CD4-positive, alpha-beta T cell treated with Interleukin-4 for 4 hours (primary cell): Measurements from ENCODE around the gene SRD5A2.

ENCODE experiments used
- DNase-seq: peaks from one replicate; pipeline ENCODE4 v3.0.0-alpha.2; 2020

Gene SRD5A2

DNA sequence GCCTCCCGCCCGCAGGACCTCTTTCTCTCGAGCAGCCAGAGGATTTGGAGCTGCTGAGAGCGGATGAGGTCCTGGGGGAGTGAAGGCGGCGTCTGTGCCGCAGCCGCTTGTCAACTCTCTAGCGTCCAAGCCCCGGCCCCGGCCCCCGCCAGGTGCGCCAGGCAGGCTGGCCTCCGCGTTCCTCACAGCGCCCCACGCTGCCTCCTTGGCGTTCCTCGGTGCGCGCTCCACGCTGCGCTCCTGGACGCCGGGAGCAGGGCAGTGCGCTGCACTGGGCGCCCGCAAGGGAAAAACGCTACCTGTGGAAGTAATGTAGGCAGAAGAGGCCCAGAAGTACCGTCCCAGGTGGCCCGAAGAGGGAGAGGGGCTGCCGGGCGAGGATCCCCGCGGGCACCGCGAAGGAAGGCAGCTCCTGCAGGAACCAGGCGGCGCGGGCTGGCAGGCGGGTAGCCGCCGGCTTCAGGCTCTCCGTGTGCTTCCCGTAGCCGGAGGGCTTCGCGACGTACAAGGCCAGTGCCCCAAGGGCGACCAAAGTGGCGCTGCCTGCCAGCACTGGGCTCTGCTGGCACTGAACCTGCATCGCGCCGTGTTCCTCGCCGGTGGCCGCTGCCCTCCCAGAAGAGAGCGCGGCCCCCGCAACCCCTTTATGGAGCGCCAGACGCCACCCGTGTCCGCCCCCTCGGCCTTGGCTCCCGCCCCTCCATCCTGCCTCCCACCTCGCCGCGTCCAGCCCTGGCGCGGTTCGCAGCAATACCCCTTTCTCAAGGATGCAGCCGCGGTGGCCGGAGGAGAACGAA is at the start of gene SRD5A2:
SRD5A2 (minus strand) TSS at position 618 of the 797 bp plus-strand sequence; CDS start at position 580, 38 bp downstream.
- DNase-seq = no peak

GRCh38 chr2:31606509-31606908 is 25.8 kb upstream of the SRD5A2 start:
- no peak for DNase-seq

- no peak for DNase-seq
Observed at GRCh38 chr2:31598694-31599093, 18.0 kb upstream of the SRD5A2 start.

- DNase-seq = no peak
Observed at GRCh38 chr2:31586230-31586629, 5.5 kb upstream of the SRD5A2 start.

DNA sequence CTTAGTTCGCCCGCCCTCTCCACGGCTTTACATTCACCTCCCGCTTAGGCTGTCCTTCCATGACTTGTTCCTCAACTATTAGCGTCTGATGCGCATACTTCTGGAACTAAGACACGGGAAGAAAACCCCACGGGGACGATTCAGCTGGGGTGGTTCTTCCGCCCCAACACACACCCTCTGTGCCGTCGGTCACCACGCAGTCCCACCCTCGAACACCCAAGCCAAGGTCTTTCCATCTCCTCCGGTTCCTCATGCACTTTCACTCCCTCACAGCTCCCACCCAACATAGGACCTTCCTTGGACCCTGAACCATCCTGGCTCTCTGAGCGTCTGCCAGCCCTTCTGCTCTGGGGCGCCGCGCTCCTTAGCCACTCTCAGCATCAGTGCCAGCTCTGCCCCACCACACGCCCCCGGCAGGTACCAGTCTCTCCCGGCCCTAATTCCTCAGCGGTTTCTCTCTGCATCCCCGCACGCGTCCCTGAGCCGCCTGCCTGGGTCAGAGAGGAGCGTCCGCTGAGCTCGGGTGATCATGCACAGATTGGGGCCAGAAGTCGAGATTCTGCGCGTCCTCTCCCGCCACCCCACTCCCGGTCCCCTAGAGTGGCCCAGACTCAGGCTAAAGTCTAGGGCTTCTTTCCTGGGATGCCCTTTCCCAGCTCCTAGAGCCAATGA is 522 bp upstream of the SRD5A2 start:
- no peak for DNase-seq

- DNase-seq = no peak
Observed at GRCh38 chr2:31579996-31580320, 780 bp downstream of the SRD5A2 start.

- DNase-seq = no peak
Observed at GRCh38 chr2:31578316-31578715, 2.4 kb downstream of the SRD5A2 start.

DNA sequence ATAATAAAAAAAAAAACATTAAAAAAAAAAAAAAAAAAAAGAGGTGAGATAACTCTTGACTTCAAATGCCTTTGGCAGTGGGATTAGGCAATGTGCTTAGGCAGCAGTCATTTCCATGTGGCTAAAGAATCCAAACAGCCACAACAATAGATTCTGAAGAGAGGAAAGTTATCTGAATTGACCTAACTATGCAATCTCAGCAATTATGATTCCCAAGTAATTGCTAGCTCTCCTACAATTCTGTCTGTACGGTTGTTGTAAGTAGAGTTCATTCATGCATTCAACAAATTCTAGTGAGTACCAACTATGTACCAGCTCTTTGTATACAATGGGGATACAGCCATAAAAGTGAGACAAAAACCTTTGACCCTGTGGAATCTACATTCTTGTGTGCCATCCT is 3.6 kb downstream of the SRD5A2 start:
- DNase-seq = no peak

DNA sequence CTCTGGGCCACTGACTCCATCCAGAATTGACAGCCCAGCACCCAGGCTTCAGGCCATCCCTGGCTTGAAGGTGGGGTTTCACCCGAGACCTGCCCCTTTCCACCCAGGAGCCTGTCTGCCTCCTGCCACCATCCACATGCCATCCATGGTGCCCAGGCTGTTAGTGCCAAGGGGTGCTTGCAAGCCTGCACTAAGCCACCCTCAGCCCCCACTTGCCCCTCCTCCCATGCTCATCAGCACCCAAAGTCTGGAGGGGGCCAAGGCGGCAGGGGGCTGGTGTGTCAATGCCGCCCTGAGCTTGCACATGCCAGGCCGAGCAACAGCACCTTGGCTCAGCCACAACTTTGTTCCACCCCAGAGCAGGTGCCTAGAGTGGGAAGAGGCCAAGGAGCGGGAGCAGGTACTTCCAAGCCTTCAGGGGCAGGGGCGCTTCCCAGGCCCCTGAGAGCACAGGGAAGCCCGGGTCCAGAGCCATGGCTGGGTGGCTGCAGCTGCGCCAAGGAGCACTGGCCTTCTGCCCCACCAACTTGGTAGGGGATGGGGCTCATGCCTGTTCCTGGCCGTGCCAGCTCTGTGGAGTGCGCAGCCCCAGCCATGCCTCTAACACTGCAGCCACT is 12.0 kb downstream of the SRD5A2 start:
- no peak for DNase-seq

GRCh38 chr2:31567679-31568078 is 13.1 kb downstream of the SRD5A2 start:
- no peak for DNase-seq

GRCh38 chr2:31563273-31563839 is 17.4 kb downstream of the SRD5A2 start:
- no peak for DNase-seq

GRCh38 chr2:31561823-31562222 is 18.9 kb downstream of the SRD5A2 start:
- DNase-seq = no peak

DNA sequence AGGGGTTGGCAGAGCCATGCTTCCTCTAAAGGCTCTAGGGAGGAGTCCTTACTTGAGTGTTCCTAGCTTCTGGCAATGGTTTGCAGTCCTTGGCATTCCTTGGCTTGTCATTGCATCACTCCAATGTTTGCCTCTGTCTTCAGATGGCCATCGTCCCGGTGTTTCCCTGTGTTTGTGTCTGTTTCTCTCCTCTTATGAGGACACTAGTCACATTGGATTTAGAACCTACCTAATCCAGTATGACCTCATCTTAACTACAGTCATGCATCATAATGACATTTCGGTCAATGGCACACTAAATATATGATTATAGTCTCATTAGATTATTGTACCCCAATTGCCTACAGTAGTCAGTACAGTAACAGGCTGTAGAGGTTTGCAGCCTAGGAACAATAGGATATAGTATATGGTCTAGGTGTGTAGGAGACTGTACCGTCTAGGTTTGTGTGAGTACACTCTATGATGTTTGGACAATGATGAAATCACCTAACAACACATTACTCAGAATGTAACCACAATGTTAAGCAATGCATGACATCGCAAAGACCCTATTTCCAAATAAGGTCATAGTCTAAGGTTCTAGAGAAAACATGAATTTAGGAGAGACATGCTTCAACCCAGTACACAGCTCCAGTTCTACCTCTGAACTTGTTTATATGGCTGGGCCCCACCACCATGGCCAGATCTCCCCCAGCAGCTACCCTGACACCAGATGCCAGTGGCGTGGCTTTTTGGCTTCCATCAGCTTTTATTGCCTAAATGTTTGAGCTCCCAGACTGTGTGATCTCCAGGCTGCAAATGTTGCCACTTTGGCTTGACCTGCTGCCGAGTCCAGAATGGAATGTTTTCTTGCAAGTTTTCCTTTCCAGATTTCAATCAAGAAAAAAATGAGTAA is 22.1 kb downstream of the SRD5A2 start:
- DNase-seq = no peak

DNA sequence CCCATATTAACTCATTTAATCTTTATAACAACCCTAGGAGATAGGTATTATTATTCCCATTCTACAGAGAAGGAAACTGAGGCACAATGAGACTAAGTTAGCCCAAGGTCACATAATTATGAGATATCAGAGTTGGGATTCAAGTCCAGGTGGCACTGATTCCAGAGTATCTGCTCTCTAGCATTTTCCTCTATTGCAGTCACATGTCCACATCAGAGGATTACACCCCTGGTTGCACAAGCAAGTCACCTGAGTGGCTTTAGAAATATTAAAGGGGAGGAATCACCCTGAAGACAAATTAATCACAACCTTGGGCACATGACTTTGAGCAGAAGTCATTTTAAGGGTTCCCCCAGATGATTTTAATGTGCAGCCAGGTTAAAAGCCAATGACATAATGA is 23.8 kb downstream of the SRD5A2 start:
- DNase-seq = no peak

GRCh38 chr2:31555967-31556706 is 24.6 kb downstream of the SRD5A2 start:
- no peak for DNase-seq

- DNase-seq = no peak
Observed at GRCh38 chr2:31553362-31553761, 27.4 kb downstream of the SRD5A2 start.

DNA sequence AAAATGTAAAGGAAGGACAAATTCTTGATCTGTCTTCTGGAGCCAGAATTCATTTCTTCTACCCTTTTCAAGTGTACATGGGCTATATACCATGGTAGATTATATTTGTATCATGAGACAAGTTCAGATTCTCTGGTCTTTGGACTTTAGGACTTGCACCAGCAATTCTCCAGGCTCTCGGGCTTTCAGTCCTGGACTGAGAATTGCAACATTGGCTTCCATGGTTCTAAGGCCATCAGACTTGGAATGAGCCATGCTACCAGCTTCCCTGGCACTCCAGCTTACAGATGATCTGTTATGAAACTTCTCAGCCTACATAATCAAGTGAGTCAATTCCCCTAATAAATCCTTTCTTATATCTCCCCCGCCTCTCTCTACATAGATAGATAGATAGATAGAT is 33.3 kb downstream of the SRD5A2 start:
- no peak for DNase-seq

GRCh38 chr2:31541853-31542252 is 38.9 kb downstream of the SRD5A2 start:
- DNase-seq = no peak

GRCh38 chr2:31539505-31539904 is 41.2 kb downstream of the SRD5A2 start:
- DNase-seq = no peak

GRCh38 chr2:31535768-31536167 is 45.0 kb downstream of the SRD5A2 start:
- DNase-seq = no peak

DNA sequence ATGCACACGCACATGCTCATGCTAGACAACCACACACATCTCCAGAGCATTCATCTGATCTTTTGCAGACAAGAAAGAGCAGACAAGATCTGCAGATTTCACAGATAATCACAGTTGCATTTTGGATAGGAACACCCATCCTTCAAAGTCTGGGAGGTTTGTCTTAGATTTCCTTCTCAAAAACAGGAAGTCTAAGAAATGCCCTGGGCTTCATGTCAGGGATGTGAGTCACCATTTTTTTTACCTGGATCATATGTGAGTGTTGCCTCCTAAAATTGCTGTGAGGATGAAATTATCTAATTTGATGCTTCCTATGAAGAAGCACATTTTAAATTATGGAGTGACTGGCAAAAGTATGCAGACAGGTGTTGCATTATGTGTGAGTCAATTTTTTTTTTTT is 46.1 kb downstream of the SRD5A2 start:
- no peak for DNase-seq

DNA sequence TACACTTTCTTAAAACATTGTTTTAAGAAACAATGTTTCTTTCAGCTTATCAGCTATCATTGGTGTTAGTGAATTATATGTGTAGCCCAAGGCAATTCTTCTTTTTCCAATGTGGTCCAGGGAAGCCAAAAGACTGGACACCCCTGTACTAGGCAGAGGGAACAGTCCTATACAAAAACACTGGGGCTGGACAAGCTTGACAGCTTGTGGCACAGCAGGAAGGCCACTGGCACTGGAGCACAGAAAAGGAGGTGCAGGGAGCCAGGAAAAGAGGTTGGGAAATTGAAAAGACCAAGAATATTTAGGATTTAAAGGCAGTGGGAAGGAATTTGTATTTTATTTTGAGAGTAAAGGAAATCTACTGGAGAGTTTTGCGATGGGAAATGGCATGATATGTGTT is 47.7 kb downstream of the SRD5A2 start:
- no peak for DNase-seq
